ENCODE results near the gene AAK1. TPM values are rescaled to one million over a fixed set of nuclear protein-coding genes. Genes with fewer than 3 reads are reported as not detected.

AAK1 gene
- polyA plus RNA-seq, 3 donors: 9.8 to 18.9 (median 10.8) TPM

- Histone ChIP-seq H3K27me3 (ENCODE audit: control insufficient read depth in 2 of 2, insufficient read depth in 2 of 2, low read length in 2 of 2) (no peaks in the 10 kb centered on the region), H3K79me2 (ENCODE audit: insufficient read depth, low read length) (no peaks in the 10 kb centered on the region), H3K27ac (ENCODE audit: low read depth in 1 of 2, low read length in 2 of 2) (peak overlapping the region; percentile 65 to 78), H4K20me1 (ENCODE audit: insufficient read depth, low read length) (no peaks in the 10 kb centered on the region), H3K9ac (ENCODE audit: insufficient read depth, low read length, poor library complexity, severe bottlenecking) (no peak overlapping the region), H3K36me3 (replicated peaks in 1 of 2; ENCODE audit: control insufficient read depth in 1 of 2, insufficient read depth in 2 of 2, low read length in 2 of 2) (peaks cover 19 to 38% of the 10 kb centered on the region in 2 donors), H2AFZ (ENCODE audit: insufficient read depth, low read depth, low read length, poor library complexity, severe bottlenecking) (peak overlapping the region; percentile 48), H3K4me3 (replicated peaks in 1 of 3; ENCODE audit: low read depth in 2 of 3, low read length in 3 of 3) (peak overlapping the region in 1 of 3 experiments; percentile 47), H3K4me1 (ENCODE audit: control insufficient read depth in 1 of 2, insufficient read depth in 2 of 2, low read length in 2 of 2) (peaks cover 48 to 53% of the 10 kb centered on the region in 2 donors), H3K9me3 (replicated peaks in 1 of 2; ENCODE audit: control insufficient read depth in 1 of 2, insufficient read depth in 1 of 2, low read length in 2 of 2) (no peaks in the 10 kb centered on the region), H3K4me2 (replicated peaks; ENCODE audit: extremely low read depth, low read length, poor library complexity, severe bottlenecking) (peak overlapping the region; percentile 66)
- Mint-ChIP-seq H3K4me3 (peak overlapping the region in 1 of 2 donors; percentile 78), H3K27me3 (ENCODE audit: low read depth in 3 of 3) (no peaks in the 10 kb centered on the region), H3K27ac (peak overlapping the region; percentile 80 to 93 (median 90)), H3K4me1 (peaks cover 45% of the 10 kb centered on the region), H3K36me3 (peaks cover 38 to 62% of the 10 kb centered on the region in 2 donors), H3K9me3 (peaks cover 0 to 4% (median 0%) of the 10 kb centered on the region in 7 donors)
- no peak for TF ChIP-seq CTCF (IDR thresholded peaks at IDR 0.05)
- DNase-seq: peak; percentile 60 to 82 (median 73)
- intact Hi-C loops (cut with micrococcal nuclease): no loop called here
- WGBS (ENCODE audit: insufficient coverage): 89% methylated on average over 1 of the region's 6 CpGs
These were observed 137.8 kb downstream of the AAK1 start for GRCh38 chr2:69505710-69506109.

GRCh38 chr2:69501301-69501700, 142.2 kb downstream of the AAK1 start:
- H3K27me3 ChIP-seq (ENCODE audit: control insufficient read depth in 2 of 2, insufficient read depth in 2 of 2, low read length in 2 of 2): no peaks in the 10 kb centered on the region
- no peaks in the 10 kb centered on the region for H3K79me2 ChIP-seq (ENCODE audit: insufficient read depth, low read length)
- no peaks in the 10 kb centered on the region for H3K9me3 Mint-ChIP-seq
- H4K20me1 ChIP-seq (ENCODE audit: insufficient read depth, low read length): no peaks in the 10 kb centered on the region
- peaks cover 32% of the 10 kb centered on the region for H3K4me1 Mint-ChIP-seq
- peak overlapping the region in 1 of 2 donors; percentile 41 for H3K27ac ChIP-seq (ENCODE audit: low read depth in 1 of 2, low read length in 2 of 2)
- intact Hi-C loops (cut with micrococcal nuclease): no loop called here
- DNase-seq: no peak
- H3K36me3 ChIP-seq (replicated peaks in 1 of 2; ENCODE audit: control insufficient read depth in 1 of 2, insufficient read depth in 2 of 2, low read length in 2 of 2): peaks cover 5 to 28% of the 10 kb centered on the region in 2 donors
- no peak overlapping the region for H3K9ac ChIP-seq (ENCODE audit: insufficient read depth, low read length, poor library complexity, severe bottlenecking)
- H3K4me3 Mint-ChIP-seq: no peak overlapping the region
- H3K4me3 ChIP-seq (replicated peaks in 1 of 3; ENCODE audit: low read depth in 2 of 3, low read length in 3 of 3): no peak overlapping the region
- H3K9me3 ChIP-seq (replicated peaks in 1 of 2; ENCODE audit: control insufficient read depth in 1 of 2, insufficient read depth in 1 of 2, low read length in 2 of 2): no peaks in the 10 kb centered on the region
- H3K27ac Mint-ChIP-seq: no peak overlapping the region
- H3K27me3 Mint-ChIP-seq (ENCODE audit: low read depth in 3 of 3): peaks cover 0 to 7% (median 0%) of the 10 kb centered on the region in 3 donors
- H3K4me2 ChIP-seq (replicated peaks; ENCODE audit: extremely low read depth, low read length, poor library complexity, severe bottlenecking): no peak overlapping the region
- TF ChIP-seq CTCF (IDR thresholded peaks at IDR 0.05): no peak
- H3K4me1 ChIP-seq (ENCODE audit: control insufficient read depth in 1 of 2, insufficient read depth in 2 of 2, low read length in 2 of 2): peaks cover 32 to 45% of the 10 kb centered on the region in 2 donors
- no peak overlapping the region for H2AFZ ChIP-seq (ENCODE audit: insufficient read depth, low read depth, low read length, poor library complexity, severe bottlenecking)
- H3K36me3 Mint-ChIP-seq: peaks cover 34 to 58% of the 10 kb centered on the region in 2 donors
- no CpG with 5 or more reads among the region's 3 CpGs for WGBS (ENCODE audit: insufficient coverage)

All from CD14-positive monocyte (primary cell).